Ishikawa (cell line): Measurements from ENCODE around the gene RAD51B.

Experiments used
- CEBPB ChIP-seq: IDR thresholded peaks from 2 replicates; pipeline ENCODE4 v1.6.1; 2012
- CREB1 ChIP-seq: IDR thresholded peaks from 2 replicates; pipeline ENCODE4 v1.6.1; 2012; ENCODE audit warnings: low read depth
- EGR1 ChIP-seq: IDR thresholded peaks from 2 replicates; pipeline ENCODE4 v1.6.1; 2012
- EP300 ChIP-seq: IDR thresholded peaks from 2 replicates; pipeline ENCODE4 v1.6.1; 2012; ENCODE audit warnings: borderline replicate concordance
- FOXM1 ChIP-seq: IDR thresholded peaks from 2 replicates; pipeline ENCODE4 v1.6.1; 2012; ENCODE audit warnings: low read depth, borderline replicate concordance
- NFIC ChIP-seq: IDR thresholded peaks from 2 replicates; pipeline ENCODE4 v1.6.1; 2012
- RAD21 ChIP-seq: IDR thresholded peaks from 2 replicates; pipeline ENCODE4 v1.6.1; 2012; ENCODE audit warnings: low read depth
- TAF1 ChIP-seq: IDR thresholded peaks from 2 replicates; pipeline ENCODE4 v1.6.1; 2012; ENCODE audit warnings: low read depth, mild to moderate bottlenecking
- TCF12 ChIP-seq: IDR thresholded peaks from 2 replicates; pipeline ENCODE4 v1.6.1; 2012; ENCODE audit warnings: low read depth
- TEAD4 ChIP-seq: IDR thresholded peaks from 2 replicates; pipeline ENCODE4 v1.6.1; 2012
- YY1 ChIP-seq: IDR thresholded peaks from 2 replicates; pipeline ENCODE4 v1.6.1; 2012; ENCODE audit warnings: low read depth
- ZBTB7A ChIP-seq: IDR thresholded peaks from 2 replicates; pipeline ENCODE4 v1.6.1; 2012; ENCODE audit warnings: low read depth
- TF ChIP-seq, protein P1 (sequence below): IDR thresholded peaks from 2 replicates; pipeline ENCODE4 v1.6.1; 2012; ENCODE audit warnings: low read depth, mild to moderate bottlenecking
- TF ChIP-seq, protein P2 (sequence below): IDR thresholded peaks from 2 replicates; pipeline ENCODE4 v1.6.1; 2012
- TF ChIP-seq, protein P3 (sequence below): IDR thresholded peaks from 2 replicates; pipeline ENCODE4 v1.6.1; 2012

Gene RAD51B

DNA sequence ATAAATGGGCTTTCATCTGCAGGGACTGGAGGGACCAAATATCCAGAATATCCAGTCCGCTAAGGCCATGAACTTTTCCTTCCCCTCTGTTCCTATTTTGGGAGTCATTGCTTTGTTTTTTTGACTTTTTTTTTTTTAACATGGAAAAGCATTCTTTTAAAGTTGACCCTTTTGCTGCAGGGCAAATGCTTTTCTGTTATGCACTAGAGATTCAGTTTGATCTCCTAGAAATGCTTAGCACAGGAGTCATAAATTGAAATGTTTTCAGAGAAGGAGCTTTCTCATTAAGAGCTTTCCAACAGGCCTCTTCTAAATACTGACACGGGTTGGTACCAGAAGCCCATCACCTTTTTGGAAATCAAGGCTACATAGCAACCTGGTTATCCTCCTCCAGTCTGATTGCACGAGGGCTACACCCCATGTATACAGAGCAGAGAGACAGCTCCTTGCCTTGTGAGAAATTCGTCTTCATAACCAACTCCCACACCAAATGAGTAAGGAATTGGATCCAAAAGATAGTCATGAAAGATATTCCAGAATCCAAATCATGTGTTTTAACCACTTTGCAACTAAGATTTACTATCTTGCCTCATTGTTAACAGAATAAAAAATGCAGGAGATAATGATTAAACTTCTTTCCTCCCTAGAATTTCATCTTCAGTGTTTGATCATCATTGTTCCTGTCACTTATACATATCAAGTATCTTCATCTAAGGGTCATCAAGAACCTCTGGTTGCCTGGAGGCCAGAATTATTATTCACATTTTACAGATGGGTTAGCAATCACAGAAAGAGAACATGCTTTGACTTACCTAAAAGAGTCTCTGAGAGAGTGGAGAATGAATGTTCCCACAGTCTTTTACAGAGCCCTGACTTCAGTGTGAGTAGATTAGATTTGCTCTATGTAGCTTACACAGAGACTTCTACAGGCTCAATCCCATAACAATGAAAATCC, 583.9 kb downstream of the RAD51B start:
- no peak for TF ChIP-seq CREB1
- no peak for TF ChIP-seq TCF12
- no peak for TF ChIP-seq ZBTB7A
- TF ChIP-seq EP300 = no peak
- TF ChIP-seq YY1 = no peak
- no peak for TF ChIP-seq RAD21
- TF ChIP-seq EGR1 = no peak
- no peak for TF ChIP-seq TEAD4
- TF ChIP-seq FOXM1 = no peak
- TF ChIP-seq, protein P1, sequence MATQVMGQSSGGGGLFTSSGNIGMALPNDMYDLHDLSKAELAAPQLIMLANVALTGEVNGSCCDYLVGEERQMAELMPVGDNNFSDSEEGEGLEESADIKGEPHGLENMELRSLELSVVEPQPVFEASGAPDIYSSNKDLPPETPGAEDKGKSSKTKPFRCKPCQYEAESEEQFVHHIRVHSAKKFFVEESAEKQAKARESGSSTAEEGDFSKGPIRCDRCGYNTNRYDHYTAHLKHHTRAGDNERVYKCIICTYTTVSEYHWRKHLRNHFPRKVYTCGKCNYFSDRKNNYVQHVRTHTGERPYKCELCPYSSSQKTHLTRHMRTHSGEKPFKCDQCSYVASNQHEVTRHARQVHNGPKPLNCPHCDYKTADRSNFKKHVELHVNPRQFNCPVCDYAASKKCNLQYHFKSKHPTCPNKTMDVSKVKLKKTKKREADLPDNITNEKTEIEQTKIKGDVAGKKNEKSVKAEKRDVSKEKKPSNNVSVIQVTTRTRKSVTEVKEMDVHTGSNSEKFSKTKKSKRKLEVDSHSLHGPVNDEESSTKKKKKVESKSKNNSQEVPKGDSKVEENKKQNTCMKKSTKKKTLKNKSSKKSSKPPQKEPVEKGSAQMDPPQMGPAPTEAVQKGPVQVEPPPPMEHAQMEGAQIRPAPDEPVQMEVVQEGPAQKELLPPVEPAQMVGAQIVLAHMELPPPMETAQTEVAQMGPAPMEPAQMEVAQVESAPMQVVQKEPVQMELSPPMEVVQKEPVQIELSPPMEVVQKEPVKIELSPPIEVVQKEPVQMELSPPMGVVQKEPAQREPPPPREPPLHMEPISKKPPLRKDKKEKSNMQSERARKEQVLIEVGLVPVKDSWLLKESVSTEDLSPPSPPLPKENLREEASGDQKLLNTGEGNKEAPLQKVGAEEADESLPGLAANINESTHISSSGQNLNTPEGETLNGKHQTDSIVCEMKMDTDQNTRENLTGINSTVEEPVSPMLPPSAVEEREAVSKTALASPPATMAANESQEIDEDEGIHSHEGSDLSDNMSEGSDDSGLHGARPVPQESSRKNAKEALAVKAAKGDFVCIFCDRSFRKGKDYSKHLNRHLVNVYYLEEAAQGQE = no peak
- TF ChIP-seq CEBPB = no peak
- no peak for TF ChIP-seq NFIC
- TF ChIP-seq, protein P2, sequence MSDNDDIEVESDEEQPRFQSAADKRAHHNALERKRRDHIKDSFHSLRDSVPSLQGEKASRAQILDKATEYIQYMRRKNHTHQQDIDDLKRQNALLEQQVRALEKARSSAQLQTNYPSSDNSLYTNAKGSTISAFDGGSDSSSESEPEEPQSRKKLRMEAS = no peak
- TF ChIP-seq, protein P3, sequence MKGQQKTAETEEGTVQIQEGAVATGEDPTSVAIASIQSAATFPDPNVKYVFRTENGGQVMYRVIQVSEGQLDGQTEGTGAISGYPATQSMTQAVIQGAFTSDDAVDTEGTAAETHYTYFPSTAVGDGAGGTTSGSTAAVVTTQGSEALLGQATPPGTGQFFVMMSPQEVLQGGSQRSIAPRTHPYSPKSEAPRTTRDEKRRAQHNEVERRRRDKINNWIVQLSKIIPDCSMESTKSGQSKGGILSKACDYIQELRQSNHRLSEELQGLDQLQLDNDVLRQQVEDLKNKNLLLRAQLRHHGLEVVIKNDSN = no peak
- no peak for TF ChIP-seq TAF1

DNA sequence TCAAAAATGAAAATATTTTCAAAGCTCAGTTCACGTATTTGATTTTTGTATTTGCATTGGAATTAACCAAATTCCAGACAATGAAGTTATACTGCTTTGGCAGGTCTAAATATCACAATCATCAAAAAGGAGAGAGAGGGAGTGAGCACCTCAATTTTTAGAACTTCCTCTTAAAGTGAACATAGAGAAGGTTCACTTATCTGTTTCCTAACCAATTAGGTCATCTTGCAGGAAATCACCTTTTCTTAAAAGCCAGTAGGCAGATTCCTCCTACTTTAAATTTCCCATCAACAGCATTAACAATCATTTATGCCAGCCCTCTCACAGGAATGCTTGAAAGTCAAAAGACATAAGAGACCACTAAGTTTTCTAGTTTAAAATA, 584.6 kb downstream of the RAD51B start:
- TF ChIP-seq TEAD4 (no peak), CREB1 (no peak), TCF12 (no peak), EP300 (no peak), RAD21 (no peak), ZBTB7A (no peak), NFIC (no peak), FOXM1 (no peak), TAF1 (no peak), EGR1 (no peak), YY1 (no peak)
- TF ChIP-seq, protein P3 = no peak
- TF ChIP-seq, protein P2 = no peak

DNA sequence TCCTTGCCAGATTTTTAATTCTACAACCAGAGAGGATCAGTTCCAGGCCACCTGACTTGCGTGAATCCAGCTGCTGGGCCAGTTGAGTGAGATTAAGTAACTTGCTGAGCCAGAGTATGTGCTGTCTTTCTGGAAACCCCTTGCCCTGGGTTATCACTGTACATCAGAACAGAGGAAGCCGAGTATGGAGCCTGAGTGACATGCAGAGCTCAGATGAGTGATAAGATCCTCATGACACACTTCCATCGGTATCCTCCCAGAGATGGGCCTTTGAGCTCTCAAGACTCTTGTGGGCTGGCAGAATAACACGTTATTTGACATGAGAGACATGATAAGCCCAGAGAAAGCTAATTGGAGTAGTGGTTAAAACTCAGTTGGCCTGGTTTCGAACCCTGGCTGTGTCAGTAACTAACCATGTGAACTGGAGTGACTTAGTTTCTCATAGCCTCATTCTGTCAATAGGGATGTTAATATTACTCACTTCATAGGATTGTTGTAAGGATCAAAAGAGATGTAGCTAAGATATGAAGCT, 585.1 kb downstream of the RAD51B start:
- TF ChIP-seq TAF1 = no peak
- TF ChIP-seq EP300 = no peak
- no peak for TF ChIP-seq YY1
- no peak for TF ChIP-seq RAD21
- no peak for TF ChIP-seq TEAD4
- TF ChIP-seq, protein P1 = no peak
- no peak for TF ChIP-seq NFIC
- TF ChIP-seq, protein P2 = no peak
- no peak for TF ChIP-seq EGR1
- TF ChIP-seq FOXM1 = no peak
- no peak for TF ChIP-seq TCF12
- TF ChIP-seq CREB1 = no peak
- TF ChIP-seq, protein P3 = no peak
- TF ChIP-seq ZBTB7A = no peak

DNA sequence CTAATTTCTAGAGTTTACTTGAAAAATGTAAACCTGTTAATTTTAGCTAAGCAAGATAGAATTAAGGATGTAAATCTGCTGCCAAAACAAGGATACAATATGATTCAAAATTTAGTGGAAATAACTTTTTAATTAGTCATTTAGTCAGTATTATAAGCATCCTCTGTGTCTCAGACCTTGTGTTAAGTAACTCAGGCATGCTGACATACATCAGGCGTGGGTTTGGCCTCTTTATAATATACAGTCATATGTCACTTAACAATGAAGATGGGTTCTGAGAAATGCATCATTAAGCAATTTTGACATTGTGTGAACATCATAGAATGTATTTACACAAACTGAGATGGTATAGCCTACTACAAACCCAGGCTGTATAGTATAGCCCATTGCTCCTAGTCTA, 586.4 kb downstream of the RAD51B start:
- TF ChIP-seq, protein P3 = no peak
- TF ChIP-seq TAF1 (no peak), EP300 (no peak), EGR1 (no peak), RAD21 (no peak), TCF12 (no peak), CREB1 (no peak), ZBTB7A (no peak)
- TF ChIP-seq, protein P2 = no peak
- TF ChIP-seq, protein P1 = no peak
